GM12878 (cell line): ENCODE measurements around the gene PARP6. TPM values are rescaled to one million over a fixed set of nuclear protein-coding genes. Genes with fewer than 3 reads are reported as not detected.

ENCODE experiments used
- BCL3 ChIP-seq: IDR thresholded peaks from 2 replicates; pipeline ENCODE4 v1.6.1; 2011; ENCODE audit warnings: borderline replicate concordance, low read depth, mild to moderate bottlenecking, moderate library complexity, low read length; ENCODE audit not compliant: insufficient read depth, poor library complexity, severe bottlenecking
- BHLHE40 ChIP-seq, 2 experiments: fragments of 450-650 bp in 1 of 2; IDR thresholded peaks; 2 replicates each; pipeline ENCODE4 v1.6.1; 2011 to 2017; ENCODE audit warnings: low read depth in 2 of 2, borderline replicate concordance in 1 of 2, improper control_type of control experiment in 1 of 2, low read length in 1 of 2, mild to moderate bottlenecking in 1 of 2
- CBX5 ChIP-seq: sonication (generic); IDR thresholded peaks from 2 replicates; pipeline ENCODE4 v1.6.1; 2016; ENCODE audit warnings: low read depth, moderate library complexity, mild to moderate bottlenecking, inconsistent platforms
- HCFC1 ChIP-seq: fragments of 150-350 bp; IDR thresholded peaks from 2 replicates; pipeline ENCODE4 v1.6.1; 2014; ENCODE audit warnings: low read length
- IRF3 ChIP-seq: fragments of 450-650 bp; IDR thresholded peaks from 2 replicates; pipeline ENCODE4 v1.6.1; 2014; ENCODE audit warnings: mild to moderate bottlenecking
- MEF2A ChIP-seq: IDR thresholded peaks from 2 replicates; pipeline ENCODE4 v1.6.1; 2011; ENCODE audit warnings: low read depth, mild to moderate bottlenecking, low read length, moderate library complexity; ENCODE audit not compliant: insufficient read depth
- NFXL1 ChIP-seq: fragments of 450-650 bp; IDR thresholded peaks from 2 replicates; pipeline ENCODE4 v1.6.1; 2017; ENCODE audit warnings: antibody characterized with exemption, mild to moderate bottlenecking, borderline replicate concordance
- PAX5 ChIP-seq: IDR thresholded peaks from 2 replicates; pipeline ENCODE4 v1.6.1; 2011; ENCODE audit warnings: low read depth, low read length, borderline replicate concordance
- PBX3 ChIP-seq: IDR thresholded peaks from 2 replicates; pipeline ENCODE4 v1.6.1; 2011; ENCODE audit warnings: mild to moderate bottlenecking, low read depth, low read length, moderate library complexity; ENCODE audit not compliant: insufficient replicate concordance
- REST ChIP-seq: IDR thresholded peaks from 2 replicates; pipeline ENCODE4 v1.6.1; 2012; ENCODE audit warnings: mild to moderate bottlenecking, low read depth, low read length
- SMARCA5 ChIP-seq: fragments of 450-650 bp; IDR thresholded peaks from 2 replicates; pipeline ENCODE4 v1.6.1; 2017; ENCODE audit warnings: mild to moderate bottlenecking
- SREBF2 ChIP-seq: IDR thresholded peaks from 2 replicates; pipeline ENCODE4 v1.6.1; 2012; ENCODE audit warnings: mild to moderate bottlenecking, low read length
- TAF1 ChIP-seq: IDR thresholded peaks from 2 replicates; pipeline ENCODE4 v1.6.1; 2011; ENCODE audit warnings: mild to moderate bottlenecking, low read depth, low read length, borderline replicate concordance
- TCF3 ChIP-seq: IDR thresholded peaks from 2 replicates; pipeline ENCODE4 v1.6.1; 2012; ENCODE audit warnings: low read depth, mild to moderate bottlenecking, low read length, borderline replicate concordance; ENCODE audit not compliant: insufficient read depth
- ZBED1 ChIP-seq: IDR thresholded peaks from 2 replicates; pipeline ENCODE4 v1.6.1; 2016; ENCODE audit warnings: borderline replicate concordance
- ZBTB40 ChIP-seq: fragments of 450-650 bp; IDR thresholded peaks from 2 replicates; pipeline ENCODE4 v1.6.1; 2016; ENCODE audit warnings: mild to moderate bottlenecking, moderate library complexity, borderline replicate concordance
- ZSCAN29 ChIP-seq: fragments of 450-650 bp; IDR thresholded peaks from 2 replicates; pipeline ENCODE4 v1.6.1; 2017; ENCODE audit warnings: mild to moderate bottlenecking, moderate library complexity
- polyA plus RNA-seq, 11 experiments: library from polyadenylated mRNA; depleted of rRNA in 4 of 11; unstranded in 6 of 11; stranded (reverse) in 5 of 11; fragments of >200 nt; fragmentation: Nextera tagmentation in 4 of 11; fragmentation: Illumina TruSeq in 1 of 11; extraction: Ambion mirVana in 4 of 11; extraction: Trizol in 1 of 11; gene quantifications; 1 replicate in 1 of 11; 2 replicates in 10 of 11; pipeline versions ENCODE4 v1.2.1 to v1.2.3, GENCODE V29; 2011 to 2016; ENCODE audit warnings: inconsistent platforms in 2 of 11, missing spikeins in 2 of 11, low read depth in 1 of 11
- total RNA-seq, 4 experiments: library from RNA; depleted of rRNA in 3 of 4; stranded (reverse); fragments of >200 nt in 3 of 4; fragmentation: Illumina TruSeq in 1 of 4; extraction: Trizol in 1 of 4; gene quantifications; 2 replicates each; pipeline versions ENCODE4 v1.2.1 to v1.2.3, GENCODE V29; 2013 to 2021

Gene PARP6
- total and polyA plus RNA-seq, 10 of the 15 experiments (the other 5 are each of a cell fraction or from before 2014, with no cell fraction given): 14.3 to 73.5 (median 26.9) TPM

GRCh38 chr15:72231066-72231832 is 41.1 kb downstream of the PARP6 start, which contains the start of gene PKM (continued):
- TF ChIP-seq REST (peak; percentile 59; the same call in 1 of the 2 replicates), SMARCA5 (peak; percentile 79), ZSCAN29 (peak; percentile 77; the same call in 1 of the 2 replicates), PAX5 (peak; percentile 71; the same call in 1 of the 2 replicates), ZBTB40 (peak; percentile 29; the same call in 1 of the 2 replicates), HCFC1 (0 out of 2 replicates have a peak, but pooled peaks have one; percentile 31), NFXL1 (no peak), IRF3 (peak; percentile 48; the same call in 1 of the 2 replicates), MEF2A (peak; percentile 5; the same call in 1 of the 2 replicates), SREBF2 (no peak), BCL3 (peak; percentile 77), ZBED1 (peak; percentile 47; the same call in 1 of the 2 replicates), BHLHE40 (IDR thresholded peaks at IDR 0.05; ENCODE audit: borderline replicate concordance in 1 of 2, low read depth in 2 of 2, low read length in 1 of 2) (peak; percentile 77 to 92), TCF3 (peak; percentile 97), PBX3 (peak; percentile 74), TAF1 (peak; percentile 99), CBX5 (no peak)
